Brain pericyte (primary cell): ENCODE measurements around the gene PLA2G5.
"Not testable (repeated sequence)": the region's sequence is repeated elsewhere in the genome, so short reads cannot be mapped to it uniquely, and the experiment has no call there.

Source experiments
- DNase-seq: peaks from one replicate; pipeline ENCODE4 v3.0.0-alpha.2; 2012; ENCODE audit warnings: low read depth, low spot score

The PLA2G5 gene, protein sequence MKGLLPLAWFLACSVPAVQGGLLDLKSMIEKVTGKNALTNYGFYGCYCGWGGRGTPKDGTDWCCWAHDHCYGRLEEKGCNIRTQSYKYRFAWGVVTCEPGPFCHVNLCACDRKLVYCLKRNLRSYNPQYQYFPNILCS

DNA sequence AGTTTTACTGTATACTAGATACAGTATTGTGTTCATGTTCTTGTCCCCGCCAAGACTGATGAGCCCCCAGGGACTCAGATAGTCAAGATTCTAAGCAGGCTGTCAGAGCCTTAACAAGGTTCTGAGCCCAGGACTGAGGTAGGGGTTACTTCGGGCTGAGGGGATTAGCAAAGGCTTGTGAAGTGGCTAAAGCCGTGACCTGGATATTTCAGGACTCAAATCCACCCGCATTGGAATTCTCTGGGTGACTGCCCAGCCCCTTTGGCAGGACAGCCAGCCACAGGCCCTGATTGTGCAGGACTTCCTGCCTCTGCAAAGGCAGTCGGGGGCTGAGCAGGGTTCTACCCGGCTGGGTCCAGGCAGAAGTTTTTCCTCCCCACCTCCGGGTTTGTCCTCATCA is at the start of gene PLA2G5:
Gene PLA2G5, plus strand, starts transcription at position 321 of the 400 bp plus-strand sequence. CDS start 14,637 bp downstream, outside the sequence.
- no peak for DNase-seq

DNA sequence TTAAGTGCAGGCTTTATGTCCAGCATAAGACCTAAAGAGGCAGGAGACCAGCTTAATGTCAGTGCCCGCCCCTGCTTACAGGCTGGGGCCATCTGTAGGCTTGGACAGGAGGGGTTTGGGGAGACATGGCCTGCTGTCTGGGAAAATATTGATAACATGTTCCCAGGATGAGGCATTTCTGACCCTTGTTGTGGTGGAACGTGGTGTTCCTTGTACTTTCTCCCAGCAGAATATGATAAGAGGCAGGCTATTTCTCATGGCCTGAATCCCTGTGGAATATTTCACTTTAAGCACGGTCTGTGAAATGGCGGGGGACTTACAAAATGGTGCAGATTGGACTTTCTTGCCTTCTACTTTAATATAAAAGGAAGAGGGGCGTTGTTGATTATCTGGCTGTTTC is 41.9 kb upstream of the PLA2G5 start:
- no peak for DNase-seq

DNA sequence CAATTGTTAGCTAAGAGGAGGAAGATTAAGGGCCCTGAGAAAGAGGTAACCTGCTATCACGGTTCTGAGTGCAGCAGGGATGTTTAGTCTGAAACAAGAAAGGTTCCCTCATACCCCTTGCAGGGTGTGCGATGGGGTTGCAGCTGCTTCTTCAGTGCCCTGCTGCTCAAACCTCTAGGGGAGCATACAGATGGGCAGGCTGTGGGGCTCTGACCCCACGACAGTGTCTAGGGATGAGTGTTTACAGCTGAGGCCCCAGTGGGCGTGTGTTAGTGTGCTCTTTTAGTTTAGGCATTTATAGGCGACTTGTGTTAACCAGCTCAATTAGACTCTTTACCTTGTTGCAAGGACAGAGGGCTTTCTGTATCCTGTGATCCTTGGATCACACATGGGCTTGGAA is 41.3 kb upstream of the PLA2G5 start:
- no peak for DNase-seq

DNA sequence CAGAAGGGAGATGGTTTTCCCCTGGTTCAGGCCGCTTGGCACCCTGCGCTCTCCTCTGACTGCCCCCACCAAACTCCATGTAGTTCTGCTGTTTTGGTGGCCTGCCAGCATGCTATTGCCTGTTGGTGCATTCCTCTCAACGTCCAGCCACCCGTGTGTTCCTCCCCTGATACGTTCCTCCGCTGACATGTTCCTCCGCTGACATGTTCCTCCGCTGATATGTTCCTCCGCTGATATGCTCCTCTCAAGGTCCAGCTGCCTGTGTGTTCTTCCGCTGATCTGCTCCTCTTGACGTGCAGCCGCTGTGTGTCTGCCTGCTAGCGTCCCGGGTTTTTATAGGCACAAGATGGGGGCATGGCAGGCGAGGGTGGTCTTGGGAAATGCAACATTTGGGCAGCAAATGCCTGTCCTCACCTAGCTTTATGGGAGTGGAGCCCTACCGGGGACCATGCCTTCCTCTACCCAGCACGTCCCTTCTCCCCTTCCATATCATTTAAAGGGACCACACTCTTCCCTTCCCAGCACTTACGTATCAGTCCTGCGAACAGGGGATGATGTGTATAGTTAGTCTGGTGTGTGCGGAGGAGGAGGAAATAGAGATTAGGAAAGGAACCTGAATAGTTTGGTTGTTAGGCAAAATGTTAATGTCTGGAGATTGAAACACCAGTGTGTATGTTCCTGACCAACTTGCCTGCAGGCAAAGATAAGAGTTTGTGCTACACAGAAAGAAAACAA is 40.6 kb upstream of the PLA2G5 start:
- DNase-seq: no peak

DNA sequence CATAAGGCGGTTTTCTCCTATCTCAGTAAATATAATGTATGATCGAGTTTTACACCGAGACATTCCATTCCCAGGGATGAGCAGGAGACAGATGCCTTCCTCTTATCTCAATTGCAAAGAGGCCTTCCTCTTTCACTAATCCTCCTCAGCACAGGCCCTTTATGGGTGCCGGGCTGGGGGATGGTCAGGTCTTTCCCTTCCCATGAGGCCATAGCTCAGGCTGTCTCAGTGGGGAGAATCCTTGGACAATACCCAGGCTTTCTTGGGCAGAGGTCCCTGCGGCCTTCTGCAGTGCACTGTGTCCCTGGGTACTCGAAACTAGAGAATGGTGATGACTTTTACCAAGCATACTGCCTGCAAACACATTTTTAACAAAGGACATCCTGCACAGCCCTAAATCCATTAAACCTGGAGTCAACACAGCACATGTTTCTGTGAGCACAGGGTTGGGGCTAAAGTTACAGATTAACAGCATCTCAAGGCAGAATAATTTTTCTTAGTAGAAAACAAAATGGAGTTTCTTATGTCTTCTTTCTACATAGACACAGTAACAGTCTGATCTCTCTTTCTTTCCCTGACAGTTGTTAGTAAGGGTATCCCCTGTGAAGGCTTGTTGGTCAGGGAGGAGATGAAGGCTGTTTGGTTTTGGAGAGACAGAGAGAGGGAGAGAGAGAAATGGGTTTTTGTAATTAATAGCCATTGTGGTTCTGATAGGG is 39.4 kb upstream of the PLA2G5 start:
- DNase-seq: not testable (repeated sequence)

DNA sequence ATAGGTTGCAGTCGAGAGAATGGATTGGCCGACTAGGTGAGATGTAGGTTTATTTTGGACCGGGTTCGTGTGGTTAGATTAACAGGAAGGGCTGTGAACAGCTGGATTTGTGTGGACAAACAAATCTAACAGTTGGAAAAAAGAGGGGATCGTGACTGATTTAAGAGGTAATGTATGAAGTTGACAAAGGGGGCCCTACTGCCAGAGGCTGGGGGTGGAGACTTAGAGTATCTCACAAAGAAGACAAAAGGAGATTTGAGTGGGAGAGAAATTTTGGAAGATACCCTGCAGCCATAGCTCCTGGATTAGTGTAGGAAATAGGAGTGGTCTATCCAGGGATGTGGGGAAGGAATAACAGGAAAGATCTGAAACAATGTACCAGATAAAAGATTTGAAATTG is 38.8 kb upstream of the PLA2G5 start:
- DNase-seq: no peak

DNA sequence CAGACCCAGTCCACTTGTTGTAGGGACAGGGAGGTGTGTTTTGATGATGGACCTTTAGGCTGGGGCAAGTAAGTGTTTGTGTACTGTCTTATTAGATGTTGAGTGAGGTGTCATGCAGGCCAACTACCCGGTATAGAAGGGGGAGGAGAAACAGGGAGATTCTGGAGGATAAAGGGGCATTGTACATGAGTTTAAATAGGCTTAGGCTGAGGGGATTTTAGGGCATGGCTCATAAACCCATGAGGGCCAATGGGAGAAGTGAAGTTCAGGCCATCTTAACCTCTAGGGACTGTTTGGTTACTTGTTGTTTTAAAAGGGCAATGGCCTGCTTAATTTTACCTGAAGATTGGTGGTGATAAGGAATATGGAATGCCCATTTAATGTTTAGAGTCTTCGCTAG is 38.2 kb upstream of the PLA2G5 start:
- no peak for DNase-seq

DNA sequence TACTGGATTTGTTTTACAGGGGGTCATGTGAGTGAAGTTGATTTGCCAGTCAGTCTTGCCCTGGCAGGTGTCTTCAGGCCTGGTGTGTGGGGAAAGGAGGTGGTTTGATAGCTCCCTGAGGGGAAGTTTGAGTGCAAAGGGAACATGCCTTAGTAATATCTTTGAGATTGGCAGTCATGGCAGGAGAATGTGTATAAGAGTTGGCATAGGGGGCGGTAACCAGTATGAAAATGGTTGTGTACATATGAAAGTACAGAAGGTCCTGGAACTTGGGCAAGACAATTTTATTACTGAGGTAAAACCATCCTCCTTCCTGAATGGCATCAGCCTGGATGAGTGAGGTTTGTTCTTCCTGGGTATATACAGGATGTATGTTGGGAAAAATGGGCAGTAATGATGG is 37.6 kb upstream of the PLA2G5 start:
- no peak for DNase-seq

DNA sequence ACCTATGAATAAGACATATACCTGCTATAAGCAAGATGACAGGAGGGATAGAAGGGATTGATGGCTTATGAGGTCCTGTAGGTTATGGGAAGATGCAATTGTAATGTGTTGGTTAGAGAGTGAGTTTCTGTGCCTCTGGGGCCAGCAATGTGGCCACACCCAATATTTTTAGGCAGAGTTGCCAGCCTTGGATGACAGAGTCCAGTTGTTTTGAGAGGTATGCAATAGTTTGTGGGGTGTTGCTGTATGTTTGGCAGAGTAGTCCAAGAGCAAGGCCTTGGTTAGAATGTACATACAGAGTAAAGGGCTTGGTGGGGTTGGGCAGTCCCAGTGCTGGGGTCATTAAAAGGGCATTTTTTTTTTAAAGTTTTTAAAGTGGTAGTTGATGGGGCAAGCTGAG is 36.6 kb upstream of the PLA2G5 start:
- no peak for DNase-seq

DNA sequence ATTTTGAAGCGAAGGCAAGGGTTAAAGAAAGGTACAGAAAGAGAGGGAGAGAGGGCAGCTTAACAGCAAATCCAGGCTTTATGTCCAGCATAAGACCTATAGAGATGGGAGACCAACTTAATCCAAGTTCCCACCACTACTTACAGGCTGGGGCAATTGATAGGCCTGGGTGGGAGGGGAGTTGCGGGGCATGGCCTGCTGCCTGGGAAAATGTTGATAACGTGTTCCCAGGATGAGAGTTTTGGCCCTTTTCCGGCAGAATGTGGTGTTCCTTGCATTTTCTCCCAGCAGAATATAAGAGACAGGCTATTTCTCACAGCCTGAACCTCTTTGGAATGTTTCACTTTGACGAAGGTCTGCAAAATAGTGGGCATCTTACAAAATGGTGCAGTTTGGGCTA is 34.9 kb upstream of the PLA2G5 start:
- no peak for DNase-seq

DNA sequence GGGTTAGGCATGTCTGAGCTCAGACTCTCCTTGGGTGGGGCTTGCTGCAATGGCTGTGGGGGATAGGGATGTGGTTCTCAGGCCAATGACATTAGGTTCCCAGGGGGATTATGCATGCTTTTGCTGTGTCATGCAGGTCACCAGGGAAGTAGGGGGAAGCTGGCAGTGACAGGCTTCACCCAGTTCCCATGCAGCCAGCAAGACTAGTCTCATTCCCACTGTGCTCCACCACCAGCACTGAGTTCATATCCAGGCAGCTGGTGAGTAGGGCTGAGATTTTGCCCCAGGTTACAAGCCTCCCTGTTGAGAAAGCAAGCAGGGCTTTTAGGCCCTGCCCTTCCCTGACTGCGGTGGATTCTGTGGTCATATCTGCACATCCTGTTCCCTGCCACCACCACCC is 32.1 kb upstream of the PLA2G5 start:
- DNase-seq: no peak

DNA sequence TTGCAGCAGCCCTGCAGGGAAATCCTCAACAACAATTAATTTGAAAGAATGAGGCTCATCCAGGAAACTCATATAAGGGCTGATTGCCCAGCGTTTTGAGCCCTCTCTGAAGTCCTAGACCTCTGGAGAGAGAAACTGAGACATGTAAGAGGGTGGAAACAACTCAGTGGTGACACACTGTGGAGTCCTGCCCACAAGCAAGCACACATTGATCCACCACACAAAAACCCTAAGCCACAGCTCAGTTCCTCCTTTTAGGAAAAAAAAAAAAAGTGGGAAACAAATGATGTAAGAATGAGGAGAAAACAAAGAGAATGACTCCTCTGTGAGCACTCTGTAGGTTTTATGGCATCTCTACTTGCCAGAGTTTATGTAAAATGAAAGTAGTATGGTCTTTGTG is 22.9 kb upstream of the PLA2G5 start:
- DNase-seq: no peak

DNA sequence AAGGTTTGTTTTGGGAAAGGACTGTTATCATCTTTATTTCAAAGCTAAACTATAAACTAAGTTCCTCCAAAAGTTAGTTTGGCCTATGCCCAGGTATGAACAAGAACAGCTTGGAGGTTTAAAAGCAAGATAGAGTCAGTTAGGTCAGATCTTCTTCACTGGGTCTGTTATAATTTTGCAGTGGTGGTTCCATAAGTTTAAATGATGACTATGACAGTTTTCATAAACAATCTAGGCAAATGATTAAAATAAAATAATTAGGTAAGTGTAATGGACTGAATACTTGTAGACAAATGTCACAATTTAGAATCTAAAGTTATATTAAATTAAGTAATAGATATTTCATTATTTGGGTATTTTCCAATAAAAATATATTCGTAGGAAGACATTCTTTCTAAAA is 21.4 kb upstream of the PLA2G5 start:
- no peak for DNase-seq

DNA sequence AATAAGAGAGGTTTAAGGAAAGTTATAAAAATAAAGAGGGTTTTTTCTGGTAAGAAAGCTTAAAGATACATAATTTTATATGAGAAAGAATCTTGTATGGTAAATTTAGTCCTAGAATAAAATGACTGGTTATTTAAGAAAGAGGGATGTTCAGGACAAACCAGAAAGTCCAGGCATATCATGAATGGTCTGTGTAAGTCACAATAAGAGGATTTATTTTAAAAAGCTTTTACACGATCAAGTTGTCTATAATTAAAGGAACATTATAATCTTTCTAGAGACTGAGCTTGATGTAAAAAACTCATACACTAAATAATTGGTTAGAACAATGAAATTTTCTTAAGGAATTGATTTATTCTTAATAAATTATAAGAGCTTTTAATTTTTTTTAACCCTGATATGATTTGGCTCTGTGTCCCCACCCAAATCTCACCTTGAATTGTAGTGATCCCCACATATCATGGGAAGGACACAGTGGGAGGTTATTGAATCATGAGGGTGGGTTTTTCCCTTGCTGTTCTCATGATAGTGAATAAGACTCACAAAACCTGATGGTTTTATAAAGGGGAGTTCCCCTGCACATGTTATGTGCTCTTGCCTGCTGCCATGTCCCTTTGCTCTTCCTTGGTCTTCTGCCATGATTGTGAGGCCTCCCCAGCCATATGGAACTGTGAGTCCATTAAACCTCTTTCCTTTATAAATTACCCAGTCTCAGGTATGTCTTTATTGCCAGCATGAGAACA is 20.8 kb upstream of the PLA2G5 start:
- not testable (repeated sequence) for DNase-seq

DNA sequence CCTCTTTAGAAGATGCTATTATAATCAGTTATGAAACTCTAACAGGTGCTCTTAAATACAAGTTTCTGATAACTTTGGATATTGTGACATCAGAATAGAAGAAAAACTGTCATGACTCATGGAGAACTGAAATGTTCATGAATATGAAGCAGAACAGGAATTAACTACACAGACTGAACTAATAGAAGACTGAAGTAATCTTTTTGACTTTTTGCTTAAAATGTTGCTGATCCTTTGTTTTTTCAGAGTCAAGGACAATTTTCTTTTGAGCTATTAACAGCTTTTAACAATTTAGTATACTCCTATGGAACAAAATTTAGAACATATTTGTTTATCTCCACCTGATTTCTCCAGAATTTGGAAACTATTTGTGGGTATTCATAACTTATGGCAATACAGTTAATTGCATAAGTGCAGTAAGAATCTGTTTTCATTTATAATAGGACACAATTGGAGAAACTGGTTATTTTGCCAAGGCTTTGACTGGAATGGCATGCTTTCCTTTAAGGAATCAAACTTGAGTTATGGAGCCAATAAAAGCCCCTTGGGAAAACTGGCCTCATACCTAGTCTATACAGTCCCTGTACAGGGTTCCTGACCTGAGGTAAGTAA is 18.7 kb upstream of the PLA2G5 start:
- DNase-seq: no peak

DNA sequence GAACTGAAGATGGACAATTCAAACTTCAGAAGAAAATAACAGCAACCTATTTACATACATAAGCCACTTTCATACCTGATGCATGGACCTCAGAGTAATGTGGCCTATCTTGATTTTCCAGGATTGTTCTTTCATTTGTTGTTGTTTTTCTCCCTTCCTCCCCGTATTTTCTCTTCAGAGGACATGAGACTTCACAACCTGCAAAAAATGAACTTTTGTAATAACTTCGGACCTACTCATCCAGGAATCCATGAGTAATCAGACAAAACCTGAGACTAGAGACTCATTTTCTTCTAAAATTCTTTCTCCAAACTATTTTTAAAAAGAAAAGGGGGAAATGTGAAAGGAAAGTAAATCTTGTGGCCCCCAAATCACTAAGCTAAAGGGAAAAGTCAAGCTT is 17.6 kb upstream of the PLA2G5 start:
- DNase-seq: no peak

DNA sequence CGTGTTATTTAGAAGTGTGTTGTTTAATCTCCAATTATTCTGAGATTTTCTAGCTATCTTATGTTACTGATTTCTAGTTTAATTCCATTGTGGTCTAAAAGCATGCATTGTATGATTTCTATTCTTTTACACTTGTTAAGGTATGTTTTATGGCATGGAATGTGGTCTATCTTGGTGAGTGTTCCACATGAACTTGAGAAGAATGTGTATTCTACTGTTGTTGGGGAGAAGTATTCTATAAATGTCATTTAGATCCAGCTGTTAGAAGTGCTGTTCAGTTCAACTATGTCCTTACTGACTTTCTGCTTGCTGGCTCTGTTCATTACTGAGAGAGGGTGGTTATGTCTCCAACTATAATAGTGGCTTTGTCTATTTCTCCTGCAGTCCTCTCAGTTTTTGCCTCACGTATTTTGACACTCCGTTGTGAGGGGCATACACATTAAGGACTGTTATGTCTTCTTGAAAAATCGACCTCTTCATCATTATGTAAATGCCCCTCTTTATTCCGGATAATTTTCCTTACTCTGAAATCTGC is 12.0 kb upstream of the PLA2G5 start:
- no peak for DNase-seq

DNA sequence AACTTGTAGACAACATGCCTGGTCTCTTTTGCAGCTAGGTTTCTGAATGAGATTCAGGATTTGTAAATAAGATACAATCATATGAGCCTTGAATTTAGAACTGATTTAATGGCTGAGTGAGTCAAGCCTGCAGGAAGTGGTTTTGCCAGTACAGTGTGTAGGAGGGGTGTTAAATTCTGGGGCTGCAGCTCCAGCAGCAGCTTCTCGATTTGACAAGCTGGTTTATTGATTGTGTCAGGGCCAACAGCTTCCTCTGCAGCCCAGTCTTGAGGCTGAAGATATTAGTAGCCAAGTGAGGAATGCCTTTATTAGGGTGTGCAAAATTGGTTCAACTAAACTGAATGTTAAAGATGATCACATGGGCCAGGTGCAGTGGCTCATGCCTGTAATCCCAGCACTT is 11.5 kb upstream of the PLA2G5 start:
- no peak for DNase-seq

DNA sequence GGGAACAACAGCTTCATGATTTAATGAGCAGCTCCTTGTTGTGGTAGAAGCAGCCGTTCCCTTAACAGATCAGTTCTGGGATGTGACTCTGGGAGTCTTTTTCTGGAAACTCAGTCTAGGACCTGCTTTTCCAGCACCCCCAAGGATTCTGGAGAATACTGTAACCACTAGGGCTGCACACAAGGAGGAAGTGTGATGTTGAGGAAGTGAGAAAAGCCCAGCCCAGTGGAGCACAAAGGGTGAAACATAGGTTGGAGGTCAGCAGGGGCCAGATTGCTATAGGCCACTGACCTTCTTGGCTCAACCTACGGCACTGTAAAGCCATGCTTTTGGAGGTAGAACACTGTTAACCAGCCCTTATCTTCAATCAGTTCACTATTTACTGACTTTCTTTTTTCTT is 10.1 kb upstream of the PLA2G5 start:
- DNase-seq: no peak

DNA sequence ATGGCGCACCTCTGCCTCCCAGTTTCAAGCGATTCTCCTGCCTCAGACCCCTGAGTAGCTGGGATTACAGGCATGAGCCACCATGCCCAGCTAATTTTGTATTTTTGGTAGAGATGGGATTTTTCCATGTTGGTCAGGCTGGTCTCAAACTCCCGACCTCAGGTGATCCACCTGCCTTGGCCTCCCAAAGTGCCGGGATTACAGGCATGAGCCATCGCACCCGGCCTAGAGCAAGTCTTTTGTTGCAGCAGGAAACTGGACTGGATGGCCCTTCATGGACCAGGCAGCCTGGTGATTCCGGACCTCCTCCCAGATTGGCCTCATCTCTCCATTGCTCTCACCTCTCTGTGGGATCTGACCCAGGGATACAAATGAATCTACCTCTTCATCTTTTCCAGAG is 9.2 kb upstream of the PLA2G5 start:
- DNase-seq: not testable (repeated sequence)

DNA sequence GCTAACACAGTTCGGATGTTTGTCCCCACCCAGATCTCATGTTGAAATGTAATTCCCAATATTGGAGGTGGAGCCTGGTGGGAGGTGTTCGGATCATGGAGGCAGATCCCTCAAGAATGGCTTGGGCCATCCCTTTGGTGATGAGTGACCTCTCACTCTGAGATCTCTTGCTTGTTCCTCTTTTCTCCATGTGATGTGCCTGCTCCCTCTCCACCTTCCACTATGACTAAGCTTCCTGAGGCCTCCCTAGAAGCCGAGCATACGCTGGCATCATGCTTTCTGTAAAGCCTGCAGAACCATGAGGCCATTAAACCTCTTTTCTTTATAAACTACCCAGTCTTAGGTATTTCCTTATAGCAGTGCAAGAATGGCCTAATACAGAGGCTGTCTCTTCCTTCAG is 8.1 kb upstream of the PLA2G5 start:
- DNase-seq: no peak

DNA sequence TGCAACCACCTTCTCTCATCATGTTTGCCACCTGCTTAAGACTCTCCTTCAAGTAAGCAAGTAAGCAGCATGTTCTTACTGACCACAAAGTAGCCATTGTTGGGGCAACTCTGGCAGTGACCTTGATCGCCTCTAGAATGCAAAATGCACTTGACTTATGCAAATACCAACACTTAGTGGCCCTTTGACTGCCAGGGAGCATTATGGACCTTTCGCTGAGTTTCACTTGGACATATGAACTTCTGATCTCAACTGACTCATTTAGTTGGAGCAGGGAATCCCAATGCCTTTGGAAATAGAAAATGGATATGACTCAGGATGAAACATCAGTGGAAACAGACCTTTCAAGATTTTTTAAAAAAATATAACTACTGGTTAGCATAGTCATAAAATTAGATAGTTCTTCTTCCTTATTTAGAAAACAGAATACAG is 6.1 kb upstream of the PLA2G5 start:
- no peak for DNase-seq
